WTC11 (cell line): ENCODE measurements around the gene CCNH. TPM values are rescaled to one million over a fixed set of nuclear protein-coding genes. Genes with fewer than 3 reads are reported as not detected.

Experiments
- ATAC-seq: fragments of 200-7000 bp; cut with Tn5 transposase; 2 replicates; pipeline ENCODE4 v1.10.0; 2021; ENCODE audit warnings: mild to moderate bottlenecking, moderate library complexity
- CTCF ChIA-PET: fragments of 300-600 bp; sonication (Branson Sonifier 250); formaldehyde crosslinking; loops from one replicate; lab custom pipeline; 2021; ENCODE audit warnings: antibody characterized with exemption; lab: Charles Lee
- POLR2A ChIA-PET: fragments of 350-600 bp; sonication (Branson Sonifier 250); formaldehyde crosslinking; loops from one replicate; lab custom pipeline; 2021; ENCODE audit warnings: antibody characterized with exemption; lab: Charles Lee
- DNase-seq: peaks from one replicate; pipeline ENCODE4 v3.0.0; 2021; ENCODE audit warnings: low spot score
- H3K27ac Mint-ChIP-seq: 2 replicates; pipeline ENCODE4 v1.8.0; 2021; ENCODE audit warnings: mixed read lengths
- H3K27me3 Mint-ChIP-seq: 2 replicates; pipeline ENCODE4 v1.8.0; 2021; ENCODE audit warnings: low read depth, mild to moderate bottlenecking, moderate library complexity, mixed read lengths
- H3K36me3 Mint-ChIP-seq: 2 replicates; pipeline ENCODE4 v1.8.0; 2021; ENCODE audit warnings: mixed read lengths
- H3K4me1 Mint-ChIP-seq: 2 replicates; pipeline ENCODE4 v1.8.0; 2022; ENCODE audit warnings: mixed read lengths
- H3K4me3 Mint-ChIP-seq: 2 replicates; pipeline ENCODE4 v1.8.0; 2021; ENCODE audit warnings: mild to moderate bottlenecking, moderate library complexity, mixed read lengths
- H3K9me3 Mint-ChIP-seq: 2 replicates; pipeline ENCODE4 v1.8.0; 2021; ENCODE audit warnings: mixed read lengths
- CREB1 ChIP-seq: sonication (generic); formaldehyde crosslinking; IDR thresholded peaks from 2 replicates; pipeline ENCODE4 v1.8.0; 2023; ENCODE audit warnings: mild to moderate bottlenecking, missing genetic modification reagents
- ESRRA ChIP-seq: sonication (generic); formaldehyde crosslinking; IDR thresholded peaks from 2 replicates; pipeline ENCODE4 v1.8.1; 2022; ENCODE audit warnings: mild to moderate bottlenecking, missing genetic modification reagents, borderline replicate concordance
- FOXJ3 ChIP-seq: sonication (generic); formaldehyde crosslinking; IDR thresholded peaks from 2 replicates; pipeline ENCODE4 v1.9.0; 2021; ENCODE audit warnings: missing genetic modification reagents, mild to moderate bottlenecking, borderline replicate concordance
- GTF2I ChIP-seq: fragments of 250-450 bp; sonication (Bioruptor Pico); conservative IDR thresholded peaks from 2 replicates; pipeline ENCODE4 v1.4.0; 2021; ENCODE audit warnings: mild to moderate bottlenecking
- HMGA2 ChIP-seq: fragments of 250-450 bp; sonication (Bioruptor Pico); IDR thresholded peaks from 2 replicates; pipeline ENCODE4 v1.4.0; 2021; ENCODE audit warnings: mild to moderate bottlenecking, moderate library complexity
- IRF2 ChIP-seq: sonication (generic); formaldehyde crosslinking; IDR thresholded peaks from 2 replicates; pipeline ENCODE4 v1.8.0; 2022; ENCODE audit warnings: low read depth, missing genetic modification reagents, borderline replicate concordance
- NFYB ChIP-seq: sonication (generic); formaldehyde crosslinking; conservative IDR thresholded peaks from 2 replicates; pipeline ENCODE4 v1.8.0; 2022; ENCODE audit warnings: low read depth, missing genetic modification reagents
- OVOL2 ChIP-seq: fragments of 250-450 bp; sonication (Bioruptor Pico); IDR thresholded peaks from 2 replicates; pipeline ENCODE4 v1.9.0; 2021; ENCODE audit warnings: mild to moderate bottlenecking, borderline replicate concordance
- SMAD4 ChIP-seq: sonication (generic); formaldehyde crosslinking; IDR thresholded peaks from 2 replicates; pipeline ENCODE4 v1.8.0; 2022; ENCODE audit warnings: mild to moderate bottlenecking, missing genetic modification reagents
- SOX15 ChIP-seq: fragments of 250-450 bp; sonication (Bioruptor Pico); IDR thresholded peaks from 2 replicates; pipeline ENCODE4 v1.9.0; 2021; ENCODE audit warnings: mild to moderate bottlenecking
- TCF7 ChIP-seq: sonication (generic); formaldehyde crosslinking; IDR thresholded peaks from 2 replicates; pipeline ENCODE4 v1.8.0; 2022; ENCODE audit warnings: mild to moderate bottlenecking, low read depth, missing genetic modification reagents, moderate library complexity
- TEAD4 ChIP-seq: sonication (generic); formaldehyde crosslinking; IDR thresholded peaks from 2 replicates; pipeline ENCODE4 v1.8.0; 2022; ENCODE audit warnings: mild to moderate bottlenecking, missing genetic modification reagents
- total RNA-seq: library from RNA; stranded (reverse); gene quantifications from 3 replicates; pipeline ENCODE4 v1.2.3, GENCODE V29; 2021
- TF ChIP-seq, protein P1 (sequence below): sonication (generic); formaldehyde crosslinking; conservative IDR thresholded peaks from 2 replicates; pipeline ENCODE4 v1.8.1; 2023; ENCODE audit warnings: mild to moderate bottlenecking, low read depth, missing genetic modification reagents, moderate library complexity
- TF ChIP-seq, protein P2 (sequence below): sonication (generic); formaldehyde crosslinking; conservative IDR thresholded peaks from 2 replicates; pipeline ENCODE4 v1.8.1; 2022; ENCODE audit warnings: mild to moderate bottlenecking, missing genetic modification reagents
- TF ChIP-seq, protein P3 (sequence below): sonication (generic); formaldehyde crosslinking; IDR thresholded peaks from 2 replicates; pipeline ENCODE4 v1.8.0; 2022; ENCODE audit warnings: mild to moderate bottlenecking, missing genetic modification reagents
- TF ChIP-seq, protein P4 (sequence below): sonication (generic); formaldehyde crosslinking; IDR thresholded peaks from 2 replicates; pipeline ENCODE4 v1.8.0; 2022; ENCODE audit warnings: missing genetic modification reagents
- TF ChIP-seq, protein P5 (sequence below): sonication (generic); formaldehyde crosslinking; IDR thresholded peaks from 2 replicates; pipeline ENCODE4 v1.8.1; 2022; ENCODE audit warnings: missing genetic modification reagents, borderline replicate concordance
- TF ChIP-seq, protein P6 (sequence below): sonication (generic); formaldehyde crosslinking; IDR thresholded peaks from 2 replicates; pipeline ENCODE4 v1.8.1; 2023; ENCODE audit warnings: mild to moderate bottlenecking, missing genetic modification reagents
- TF ChIP-seq, protein P7 (sequence below): sonication (generic); formaldehyde crosslinking; IDR thresholded peaks from 2 replicates; pipeline ENCODE4 v1.8.0; 2022; ENCODE audit warnings: mild to moderate bottlenecking, missing genetic modification reagents
- TF ChIP-seq, protein P8 (sequence below): sonication (generic); formaldehyde crosslinking; IDR thresholded peaks from 2 replicates; pipeline ENCODE4 v1.8.1; 2023; ENCODE audit warnings: mild to moderate bottlenecking, missing genetic modification reagents
- TF ChIP-seq, protein P9 (sequence below): sonication (generic); formaldehyde crosslinking; IDR thresholded peaks from 2 replicates; pipeline ENCODE4 v1.8.0; 2023; ENCODE audit warnings: missing genetic modification reagents

The CCNH gene
- total RNA-seq, 1 experiment from 2014 or later: 35.3 TPM

DNA sequence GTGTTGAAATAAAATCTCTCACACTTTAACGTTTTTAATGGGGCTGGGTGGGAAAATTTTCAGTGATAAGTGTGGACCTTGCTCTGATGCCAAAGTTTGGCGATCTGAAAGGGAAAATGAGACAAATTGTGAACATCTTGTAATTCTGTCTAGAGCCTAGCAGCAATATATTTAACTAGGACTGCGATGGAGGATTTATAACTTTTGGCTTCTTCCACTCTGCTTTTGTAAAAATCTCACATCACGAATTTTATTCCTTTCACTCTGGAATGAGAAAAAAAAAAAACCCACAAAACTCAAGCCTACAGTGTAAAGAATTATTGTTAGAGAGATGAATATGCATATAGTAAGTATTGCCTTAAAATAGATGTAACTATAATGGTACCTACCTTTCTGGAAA is 19.9 kb downstream of the CCNH start:
- Mint-ChIP-seq H3K27me3 (no peaks in the 10 kb centered on the region), H3K27ac (no peak overlapping the region), H3K4me1 (no peaks in the 10 kb centered on the region), H3K9me3 (no peaks in the 10 kb centered on the region), H3K4me3 (no peak overlapping the region), H3K36me3 (peaks cover 76% of the 10 kb centered on the region)
- DNase-seq: no peak
- TF ChIP-seq, protein P1, sequence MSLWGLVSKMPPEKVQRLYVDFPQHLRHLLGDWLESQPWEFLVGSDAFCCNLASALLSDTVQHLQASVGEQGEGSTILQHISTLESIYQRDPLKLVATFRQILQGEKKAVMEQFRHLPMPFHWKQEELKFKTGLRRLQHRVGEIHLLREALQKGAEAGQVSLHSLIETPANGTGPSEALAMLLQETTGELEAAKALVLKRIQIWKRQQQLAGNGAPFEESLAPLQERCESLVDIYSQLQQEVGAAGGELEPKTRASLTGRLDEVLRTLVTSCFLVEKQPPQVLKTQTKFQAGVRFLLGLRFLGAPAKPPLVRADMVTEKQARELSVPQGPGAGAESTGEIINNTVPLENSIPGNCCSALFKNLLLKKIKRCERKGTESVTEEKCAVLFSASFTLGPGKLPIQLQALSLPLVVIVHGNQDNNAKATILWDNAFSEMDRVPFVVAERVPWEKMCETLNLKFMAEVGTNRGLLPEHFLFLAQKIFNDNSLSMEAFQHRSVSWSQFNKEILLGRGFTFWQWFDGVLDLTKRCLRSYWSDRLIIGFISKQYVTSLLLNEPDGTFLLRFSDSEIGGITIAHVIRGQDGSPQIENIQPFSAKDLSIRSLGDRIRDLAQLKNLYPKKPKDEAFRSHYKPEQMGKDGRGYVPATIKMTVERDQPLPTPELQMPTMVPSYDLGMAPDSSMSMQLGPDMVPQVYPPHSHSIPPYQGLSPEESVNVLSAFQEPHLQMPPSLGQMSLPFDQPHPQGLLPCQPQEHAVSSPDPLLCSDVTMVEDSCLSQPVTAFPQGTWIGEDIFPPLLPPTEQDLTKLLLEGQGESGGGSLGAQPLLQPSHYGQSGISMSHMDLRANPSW: no peak
- TF ChIP-seq, protein P2, sequence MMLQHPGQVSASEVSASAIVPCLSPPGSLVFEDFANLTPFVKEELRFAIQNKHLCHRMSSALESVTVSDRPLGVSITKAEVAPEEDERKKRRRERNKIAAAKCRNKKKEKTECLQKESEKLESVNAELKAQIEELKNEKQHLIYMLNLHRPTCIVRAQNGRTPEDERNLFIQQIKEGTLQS (CRISPR knock-in tag): no peak
- TF ChIP-seq IRF2 (no peak), OVOL2 (no peak), GTF2I (CRISPR knock-in tag) (no peak), HMGA2 (CRISPR knock-in tag) (no peak)
- TF ChIP-seq, protein P3, sequence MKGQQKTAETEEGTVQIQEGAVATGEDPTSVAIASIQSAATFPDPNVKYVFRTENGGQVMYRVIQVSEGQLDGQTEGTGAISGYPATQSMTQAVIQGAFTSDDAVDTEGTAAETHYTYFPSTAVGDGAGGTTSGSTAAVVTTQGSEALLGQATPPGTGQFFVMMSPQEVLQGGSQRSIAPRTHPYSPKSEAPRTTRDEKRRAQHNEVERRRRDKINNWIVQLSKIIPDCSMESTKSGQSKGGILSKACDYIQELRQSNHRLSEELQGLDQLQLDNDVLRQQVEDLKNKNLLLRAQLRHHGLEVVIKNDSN (CRISPR knock-in tag): no peak
- TF ChIP-seq, protein P4, sequence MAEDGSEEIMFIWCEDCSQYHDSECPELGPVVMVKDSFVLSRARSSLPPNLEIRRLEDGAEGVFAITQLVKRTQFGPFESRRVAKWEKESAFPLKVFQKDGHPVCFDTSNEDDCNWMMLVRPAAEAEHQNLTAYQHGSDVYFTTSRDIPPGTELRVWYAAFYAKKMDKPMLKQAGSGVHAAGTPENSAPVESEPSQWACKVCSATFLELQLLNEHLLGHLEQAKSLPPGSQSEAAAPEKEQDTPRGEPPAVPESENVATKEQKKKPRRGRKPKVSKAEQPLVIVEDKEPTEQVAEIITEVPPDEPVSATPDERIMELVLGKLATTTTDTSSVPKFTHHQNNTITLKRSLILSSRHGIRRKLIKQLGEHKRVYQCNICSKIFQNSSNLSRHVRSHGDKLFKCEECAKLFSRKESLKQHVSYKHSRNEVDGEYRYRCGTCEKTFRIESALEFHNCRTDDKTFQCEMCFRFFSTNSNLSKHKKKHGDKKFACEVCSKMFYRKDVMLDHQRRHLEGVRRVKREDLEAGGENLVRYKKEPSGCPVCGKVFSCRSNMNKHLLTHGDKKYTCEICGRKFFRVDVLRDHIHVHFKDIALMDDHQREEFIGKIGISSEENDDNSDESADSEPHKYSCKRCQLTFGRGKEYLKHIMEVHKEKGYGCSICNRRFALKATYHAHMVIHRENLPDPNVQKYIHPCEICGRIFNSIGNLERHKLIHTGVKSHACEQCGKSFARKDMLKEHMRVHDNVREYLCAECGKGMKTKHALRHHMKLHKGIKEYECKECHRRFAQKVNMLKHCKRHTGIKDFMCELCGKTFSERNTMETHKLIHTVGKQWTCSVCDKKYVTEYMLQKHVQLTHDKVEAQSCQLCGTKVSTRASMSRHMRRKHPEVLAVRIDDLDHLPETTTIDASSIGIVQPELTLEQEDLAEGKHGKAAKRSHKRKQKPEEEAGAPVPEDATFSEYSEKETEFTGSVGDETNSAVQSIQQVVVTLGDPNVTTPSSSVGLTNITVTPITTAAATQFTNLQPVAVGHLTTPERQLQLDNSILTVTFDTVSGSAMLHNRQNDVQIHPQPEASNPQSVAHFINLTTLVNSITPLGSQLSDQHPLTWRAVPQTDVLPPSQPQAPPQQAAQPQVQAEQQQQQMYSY (CRISPR knock-in tag): no peak
- CTCF ChIA-PET: interaction anchor here (1.4 kb wide), 1 partner anchor 7 kb away, joined by 4 read pairs; no protein-coding TSS in a partner anchor
- POLR2A ChIA-PET: interaction anchor here (0.7 kb wide), 1 partner anchor 10 kb away, joined by 3 read pairs; no protein-coding TSS in a partner anchor
- no peak for ATAC-seq

DNA sequence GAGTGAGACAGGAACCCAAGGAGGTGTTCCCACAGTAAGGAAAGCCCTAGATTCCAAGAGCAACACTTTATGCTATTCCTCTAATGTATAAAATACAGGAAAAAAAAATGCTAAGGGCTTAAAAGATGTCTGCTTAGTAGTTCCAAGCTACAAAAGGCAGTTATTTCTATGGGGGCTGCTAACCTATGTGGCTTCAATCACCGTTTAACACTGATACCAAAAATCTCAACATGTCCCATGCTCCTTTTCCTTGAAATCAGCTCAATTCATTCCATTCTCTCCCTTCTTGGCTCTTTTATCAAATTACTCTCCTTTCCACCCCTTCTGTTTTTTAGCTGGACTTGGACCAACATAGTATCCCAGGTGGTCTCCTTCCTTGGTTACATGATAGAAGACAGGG is 20.6 kb downstream of the CCNH start:
- ChIA-PET CTCF (interaction anchor here (1.4 kb wide), 1 partner anchor 8 kb away, joined by 4 read pairs; no protein-coding TSS in a partner anchor), POLR2A (no interaction called here)
- H3K27ac Mint-ChIP-seq: no peak overlapping the region
- no peaks in the 10 kb centered on the region for H3K4me1 Mint-ChIP-seq
- no peaks in the 10 kb centered on the region for H3K27me3 Mint-ChIP-seq
- ATAC-seq: no peak
- H3K4me3 Mint-ChIP-seq: no peak overlapping the region
- DNase-seq: no peak
- no peaks in the 10 kb centered on the region for H3K9me3 Mint-ChIP-seq
- peaks cover 77% of the 10 kb centered on the region for H3K36me3 Mint-ChIP-seq
- TF ChIP-seq SOX15 (CRISPR knock-in tag) (no peak), SMAD4 (CRISPR knock-in tag) (no peak), ESRRA (CRISPR knock-in tag) (no peak), CREB1 (CRISPR knock-in tag) (no peak), TEAD4 (CRISPR knock-in tag) (no peak), GTF2I (CRISPR knock-in tag) (no peak), TCF7 (CRISPR knock-in tag) (no peak), FOXJ3 (CRISPR knock-in tag) (no peak), NFYB (CRISPR knock-in tag) (no peak)
- TF ChIP-seq, protein P5, sequence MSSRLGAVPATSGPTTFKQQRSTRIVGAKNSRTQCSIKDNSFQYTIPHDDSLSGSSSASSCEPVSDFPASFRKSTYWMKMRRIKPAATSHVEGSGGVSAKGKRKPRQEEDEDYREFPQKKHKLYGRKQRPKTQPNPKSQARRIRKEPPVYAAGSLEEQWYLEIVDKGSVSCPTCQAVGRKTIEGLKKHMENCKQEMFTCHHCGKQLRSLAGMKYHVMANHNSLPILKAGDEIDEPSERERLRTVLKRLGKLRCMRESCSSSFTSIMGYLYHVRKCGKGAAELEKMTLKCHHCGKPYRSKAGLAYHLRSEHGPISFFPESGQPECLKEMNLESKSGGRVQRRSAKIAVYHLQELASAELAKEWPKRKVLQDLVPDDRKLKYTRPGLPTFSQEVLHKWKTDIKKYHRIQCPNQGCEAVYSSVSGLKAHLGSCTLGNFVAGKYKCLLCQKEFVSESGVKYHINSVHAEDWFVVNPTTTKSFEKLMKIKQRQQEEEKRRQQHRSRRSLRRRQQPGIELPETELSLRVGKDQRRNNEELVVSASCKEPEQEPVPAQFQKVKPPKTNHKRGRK: no peak
- TF ChIP-seq, protein P6, sequence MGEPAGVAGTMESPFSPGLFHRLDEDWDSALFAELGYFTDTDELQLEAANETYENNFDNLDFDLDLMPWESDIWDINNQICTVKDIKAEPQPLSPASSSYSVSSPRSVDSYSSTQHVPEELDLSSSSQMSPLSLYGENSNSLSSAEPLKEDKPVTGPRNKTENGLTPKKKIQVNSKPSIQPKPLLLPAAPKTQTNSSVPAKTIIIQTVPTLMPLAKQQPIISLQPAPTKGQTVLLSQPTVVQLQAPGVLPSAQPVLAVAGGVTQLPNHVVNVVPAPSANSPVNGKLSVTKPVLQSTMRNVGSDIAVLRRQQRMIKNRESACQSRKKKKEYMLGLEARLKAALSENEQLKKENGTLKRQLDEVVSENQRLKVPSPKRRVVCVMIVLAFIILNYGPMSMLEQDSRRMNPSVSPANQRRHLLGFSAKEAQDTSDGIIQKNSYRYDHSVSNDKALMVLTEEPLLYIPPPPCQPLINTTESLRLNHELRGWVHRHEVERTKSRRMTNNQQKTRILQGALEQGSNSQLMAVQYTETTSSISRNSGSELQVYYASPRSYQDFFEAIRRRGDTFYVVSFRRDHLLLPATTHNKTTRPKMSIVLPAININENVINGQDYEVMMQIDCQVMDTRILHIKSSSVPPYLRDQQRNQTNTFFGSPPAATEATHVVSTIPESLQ: no peak
- TF ChIP-seq, protein P7, sequence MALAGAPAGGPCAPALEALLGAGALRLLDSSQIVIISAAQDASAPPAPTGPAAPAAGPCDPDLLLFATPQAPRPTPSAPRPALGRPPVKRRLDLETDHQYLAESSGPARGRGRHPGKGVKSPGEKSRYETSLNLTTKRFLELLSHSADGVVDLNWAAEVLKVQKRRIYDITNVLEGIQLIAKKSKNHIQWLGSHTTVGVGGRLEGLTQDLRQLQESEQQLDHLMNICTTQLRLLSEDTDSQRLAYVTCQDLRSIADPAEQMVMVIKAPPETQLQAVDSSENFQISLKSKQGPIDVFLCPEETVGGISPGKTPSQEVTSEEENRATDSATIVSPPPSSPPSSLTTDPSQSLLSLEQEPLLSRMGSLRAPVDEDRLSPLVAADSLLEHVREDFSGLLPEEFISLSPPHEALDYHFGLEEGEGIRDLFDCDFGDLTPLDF: no peak
- TF ChIP-seq, protein P8, sequence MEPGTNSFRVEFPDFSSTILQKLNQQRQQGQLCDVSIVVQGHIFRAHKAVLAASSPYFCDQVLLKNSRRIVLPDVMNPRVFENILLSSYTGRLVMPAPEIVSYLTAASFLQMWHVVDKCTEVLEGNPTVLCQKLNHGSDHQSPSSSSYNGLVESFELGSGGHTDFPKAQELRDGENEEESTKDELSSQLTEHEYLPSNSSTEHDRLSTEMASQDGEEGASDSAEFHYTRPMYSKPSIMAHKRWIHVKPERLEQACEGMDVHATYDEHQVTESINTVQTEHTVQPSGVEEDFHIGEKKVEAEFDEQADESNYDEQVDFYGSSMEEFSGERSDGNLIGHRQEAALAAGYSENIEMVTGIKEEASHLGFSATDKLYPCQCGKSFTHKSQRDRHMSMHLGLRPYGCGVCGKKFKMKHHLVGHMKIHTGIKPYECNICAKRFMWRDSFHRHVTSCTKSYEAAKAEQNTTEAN (CRISPR knock-in tag): no peak
- TF ChIP-seq, protein P9, sequence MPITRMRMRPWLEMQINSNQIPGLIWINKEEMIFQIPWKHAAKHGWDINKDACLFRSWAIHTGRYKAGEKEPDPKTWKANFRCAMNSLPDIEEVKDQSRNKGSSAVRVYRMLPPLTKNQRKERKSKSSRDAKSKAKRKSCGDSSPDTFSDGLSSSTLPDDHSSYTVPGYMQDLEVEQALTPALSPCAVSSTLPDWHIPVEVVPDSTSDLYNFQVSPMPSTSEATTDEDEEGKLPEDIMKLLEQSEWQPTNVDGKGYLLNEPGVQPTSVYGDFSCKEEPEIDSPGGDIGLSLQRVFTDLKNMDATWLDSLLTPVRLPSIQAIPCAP (CRISPR knock-in tag): no peak
